ENCODE data around the gene HNRNPA0.

The HNRNPA0 gene

DNA sequence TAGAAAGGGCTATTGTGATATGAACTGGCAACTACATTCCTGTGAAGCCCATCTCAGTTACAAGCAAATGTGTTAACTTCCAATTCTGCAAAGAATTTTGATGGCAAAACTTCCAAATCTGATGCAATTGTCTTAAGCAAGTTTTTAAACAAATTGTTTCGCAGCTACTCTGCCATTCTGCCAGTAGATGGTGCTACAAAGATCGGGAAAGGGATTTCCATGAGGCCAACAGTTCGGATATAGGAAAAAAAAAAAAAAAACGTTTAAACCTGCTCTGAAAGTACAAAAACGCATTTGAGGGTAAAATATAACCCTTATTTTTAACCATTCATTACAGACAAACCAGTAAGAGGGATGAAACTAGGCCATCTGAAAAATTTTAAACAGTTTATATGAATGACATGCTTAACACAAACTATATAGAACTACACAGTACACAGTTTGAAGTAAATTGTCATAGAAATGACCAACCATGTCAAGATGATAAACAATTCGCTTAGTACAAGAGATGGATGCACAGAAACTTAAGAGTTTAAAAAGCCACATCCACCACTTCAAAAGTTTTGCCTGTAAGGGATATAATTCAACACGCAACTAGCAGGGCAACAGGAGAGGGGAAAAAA lies 2.2 kb downstream of the HNRNPA0 start:
- TF ChIP-seq, protein P1, sequence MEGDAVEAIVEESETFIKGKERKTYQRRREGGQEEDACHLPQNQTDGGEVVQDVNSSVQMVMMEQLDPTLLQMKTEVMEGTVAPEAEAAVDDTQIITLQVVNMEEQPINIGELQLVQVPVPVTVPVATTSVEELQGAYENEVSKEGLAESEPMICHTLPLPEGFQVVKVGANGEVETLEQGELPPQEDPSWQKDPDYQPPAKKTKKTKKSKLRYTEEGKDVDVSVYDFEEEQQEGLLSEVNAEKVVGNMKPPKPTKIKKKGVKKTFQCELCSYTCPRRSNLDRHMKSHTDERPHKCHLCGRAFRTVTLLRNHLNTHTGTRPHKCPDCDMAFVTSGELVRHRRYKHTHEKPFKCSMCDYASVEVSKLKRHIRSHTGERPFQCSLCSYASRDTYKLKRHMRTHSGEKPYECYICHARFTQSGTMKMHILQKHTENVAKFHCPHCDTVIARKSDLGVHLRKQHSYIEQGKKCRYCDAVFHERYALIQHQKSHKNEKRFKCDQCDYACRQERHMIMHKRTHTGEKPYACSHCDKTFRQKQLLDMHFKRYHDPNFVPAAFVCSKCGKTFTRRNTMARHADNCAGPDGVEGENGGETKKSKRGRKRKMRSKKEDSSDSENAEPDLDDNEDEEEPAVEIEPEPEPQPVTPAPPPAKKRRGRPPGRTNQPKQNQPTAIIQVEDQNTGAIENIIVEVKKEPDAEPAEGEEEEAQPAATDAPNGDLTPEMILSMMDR (IDR thresholded peaks at IDR 0.05; ENCODE audit: insufficient read depth, low read length, missing control alignments): peak; percentile 64
- ChIA-PET POLR2A (no interaction called here), CTCF (interaction anchor here (0.8 to 22.5 kb wide), 9 partner anchors 9 to 380 kb away, joined by 3 to 748 read pairs (median 4); partner anchors contain the start of gene KLHL3)
- peak overlapping the region; percentile 87 for H3K4me3 ChIP-seq (ENCODE audit: low read depth, low read length)
- DNase-seq (ENCODE audit: low read depth, low spot score): no peak

DNA sequence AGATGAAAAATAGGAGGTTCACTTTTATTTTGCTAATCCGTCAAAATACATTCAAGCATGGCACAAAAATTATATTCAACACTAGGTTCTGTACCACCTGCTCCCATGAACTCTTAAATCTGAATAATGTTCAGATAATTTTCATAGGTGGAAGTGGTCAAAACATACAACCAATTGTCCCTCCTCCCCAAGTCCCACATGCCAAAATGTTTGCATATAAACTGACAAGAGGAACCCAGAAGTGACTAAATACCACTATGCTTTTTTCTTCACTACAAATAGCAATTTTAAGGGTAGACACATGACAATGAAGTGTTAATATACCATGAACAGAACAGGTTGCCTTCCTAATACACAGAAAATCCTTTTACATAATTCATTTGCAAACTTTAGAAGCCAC lies 3.7 kb downstream of the HNRNPA0 start:
- CTCF ChIA-PET: interaction anchor here (0.7 to 22.5 kb wide), 6 partner anchors 10 to 119 kb away, joined by 3 to 748 read pairs (median 60); partner anchors contain the start of gene KLHL3
- DNase-seq (ENCODE audit: low read depth, low spot score): no peak
- no peak overlapping the region for H3K4me3 ChIP-seq (ENCODE audit: low read depth, low read length)
- POLR2A ChIA-PET: no interaction called here
- TF ChIP-seq, protein P1 (IDR thresholded peaks at IDR 0.05; ENCODE audit: insufficient read depth, low read length, missing control alignments): no peak

DNA sequence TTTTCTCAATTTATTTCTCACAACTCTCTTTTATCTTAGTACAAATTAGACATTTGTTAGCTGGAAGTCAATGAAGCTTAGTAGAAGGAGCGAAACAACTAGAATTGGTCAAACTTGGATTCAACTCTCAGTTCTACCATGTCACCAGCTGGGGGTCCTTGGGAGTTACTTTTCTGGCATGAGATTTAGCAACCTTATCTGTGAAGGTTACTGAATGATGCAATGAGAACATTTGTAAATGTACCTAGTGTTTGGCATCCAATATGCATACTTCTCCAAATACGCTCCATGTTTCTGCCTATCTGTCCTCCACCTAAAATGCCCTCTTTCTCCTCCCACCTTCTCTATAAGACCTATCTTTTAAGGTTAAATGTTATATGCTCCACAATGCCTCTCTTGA lies 6.3 kb downstream of the HNRNPA0 start:
- ChIA-PET POLR2A (no interaction called here), CTCF (interaction anchor here (6.1 to 22.5 kb wide), 3 partner anchors 10 to 116 kb away, joined by 111 to 748 read pairs (median 738); partner anchors contain the start of gene KLHL3)
- TF ChIP-seq, protein P1 (IDR thresholded peaks at IDR 0.05; ENCODE audit: insufficient read depth, low read length, missing control alignments): no peak
- DNase-seq (ENCODE audit: low read depth, low spot score): no peak
- H3K4me3 ChIP-seq (ENCODE audit: low read depth, low read length): no peak overlapping the region

DNA sequence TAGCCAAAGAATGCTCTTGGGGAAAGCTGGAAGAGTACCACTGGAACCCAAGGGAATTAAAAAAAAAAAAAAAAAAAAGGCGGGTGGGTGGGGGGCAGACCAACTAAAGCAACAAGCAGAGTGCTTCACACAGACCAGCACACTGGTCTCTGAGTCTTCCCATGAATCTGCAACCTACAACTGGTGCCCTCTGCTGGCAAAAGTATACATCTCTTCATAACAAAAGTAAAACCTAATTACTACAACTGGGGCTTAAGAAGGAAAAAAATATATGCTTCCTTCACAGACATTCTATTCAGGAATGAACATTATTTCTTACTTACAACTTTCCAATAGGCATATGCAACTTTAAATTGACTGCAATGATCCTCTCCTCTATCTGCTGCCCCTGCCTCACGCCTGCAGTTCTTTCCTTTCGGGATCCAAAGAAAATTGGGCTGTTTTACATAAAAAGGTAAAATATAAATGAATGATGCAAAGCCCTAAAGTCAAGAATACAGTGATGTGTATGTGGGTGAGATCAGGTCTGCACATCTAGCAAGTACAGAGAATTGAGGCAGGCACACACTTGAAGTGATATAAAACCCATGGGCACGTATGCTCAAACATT lies 11.0 kb downstream of the HNRNPA0 start:
- POLR2A ChIA-PET: no interaction called here
- CTCF ChIA-PET: interaction anchor here (0.6 to 22.5 kb wide), 24 partner anchors 6 to 940 kb away, joined by 3 to 748 read pairs (median 6); no protein-coding TSS in a partner anchor
- TF ChIP-seq, protein P1 (IDR thresholded peaks at IDR 0.05; ENCODE audit: insufficient read depth, low read length, missing control alignments): peak; percentile 56
- DNase-seq (ENCODE audit: low read depth, low spot score): no peak
- no peak overlapping the region for H3K4me3 ChIP-seq (ENCODE audit: low read depth, low read length)

DNA sequence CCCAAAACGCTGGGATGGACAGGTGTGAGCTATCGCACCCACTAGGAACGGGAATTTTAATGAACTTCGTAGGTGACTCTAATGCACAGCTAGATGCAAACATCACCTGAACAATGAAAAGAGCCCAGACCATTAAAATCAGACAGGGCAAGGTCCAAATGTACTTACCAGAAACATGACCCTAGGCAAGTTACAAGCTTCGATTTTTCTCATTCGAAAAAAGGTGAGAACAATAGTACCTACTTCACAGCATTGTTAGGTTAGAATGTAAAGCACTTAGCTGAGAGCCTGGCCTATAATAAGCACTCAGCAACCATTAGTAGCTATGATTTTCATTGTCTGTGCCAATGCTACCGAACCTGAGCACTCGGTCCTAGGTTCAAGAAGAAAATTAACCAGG lies 12.4 kb downstream of the HNRNPA0 start:
- TF ChIP-seq, protein P1 (IDR thresholded peaks at IDR 0.05; ENCODE audit: insufficient read depth, low read length, missing control alignments): no peak
- no peak for DNase-seq (ENCODE audit: low read depth, low spot score)
- no peak overlapping the region for H3K4me3 ChIP-seq (ENCODE audit: low read depth, low read length)
- CTCF ChIA-PET: interaction anchor here (0.8 to 22.5 kb wide), 21 partner anchors 8 to 939 kb away, joined by 3 to 748 read pairs (median 8); no protein-coding TSS in a partner anchor
- POLR2A ChIA-PET: no interaction called here

DNA sequence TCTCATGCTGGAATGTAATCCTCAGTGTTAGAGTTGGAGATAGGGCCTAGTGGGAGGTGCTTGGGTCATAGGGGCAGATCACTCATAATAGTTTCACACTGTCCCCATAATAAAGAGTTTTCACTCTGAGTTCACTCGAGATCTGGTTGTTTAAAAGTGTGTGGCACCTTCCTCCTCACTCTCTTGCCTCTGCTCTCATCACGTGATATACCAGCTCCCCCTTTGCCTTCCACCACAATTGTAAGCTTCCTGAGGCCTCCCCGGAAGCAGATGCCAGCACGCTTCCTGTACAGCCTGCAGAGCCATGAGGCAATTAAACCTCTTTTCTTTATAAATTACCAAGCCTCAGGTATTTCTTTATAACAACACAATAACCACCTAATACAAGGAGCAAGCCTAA lies 14.4 kb downstream of the HNRNPA0 start:
- no peak overlapping the region for H3K4me3 ChIP-seq (ENCODE audit: low read depth, low read length)
- ChIA-PET POLR2A (no interaction called here), CTCF (interaction anchor here (1.2 to 22.5 kb wide), 6 partner anchors 10 to 108 kb away, joined by 3 to 748 read pairs (median 57); no protein-coding TSS in a partner anchor)
- TF ChIP-seq, protein P1 (IDR thresholded peaks at IDR 0.05; ENCODE audit: insufficient read depth, low read length, missing control alignments): no peak
- DNase-seq (ENCODE audit: low read depth, low spot score): no peak

All from AG04449 (cell line).